ENCODE results near the gene RPS27.
"Not testable (repeated sequence)": the region's sequence is repeated elsewhere in the genome, so short reads cannot be mapped to it uniquely, and the experiment has no call there.

RPS27 gene

DNA sequence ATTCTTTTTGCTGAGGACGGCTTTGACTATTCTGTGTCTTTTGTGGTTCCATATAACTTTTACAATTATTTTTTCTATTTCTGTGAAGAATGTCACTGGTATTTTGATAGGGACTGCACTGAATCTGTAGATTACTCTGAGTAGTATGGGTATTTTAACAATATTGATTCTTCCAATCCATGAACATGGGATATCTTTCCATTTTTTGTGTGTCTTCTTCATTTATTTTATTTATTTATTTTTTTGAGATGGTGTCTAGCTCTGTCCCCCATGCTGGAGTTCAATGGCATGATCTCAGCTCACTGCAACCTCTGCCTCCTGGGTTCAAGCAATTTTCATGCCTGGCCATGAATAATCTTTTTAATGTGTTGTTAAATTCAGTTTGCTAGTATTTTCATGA, 43.1 kb downstream of the RPS27 start:
- H3K4me3 Mint-ChIP-seq; DNase-seq (ENCODE audit: low spot score); H3K36me3 Mint-ChIP-seq (ENCODE audit: low read depth); H3K27ac Mint-ChIP-seq; H3K9me3 Mint-ChIP-seq; H3K27me3 Mint-ChIP-seq (ENCODE audit: low read depth); H3K4me1 Mint-ChIP-seq (ENCODE audit: low read depth): not testable (repeated sequence)

All from T-helper 2 cell treated with Interferon-gamma antibody and Interleukin-4, amounts not matched to agents 5 μg/mL and 100 μg/mL, for 36 hours (primary cell).